H9 (cell line): ENCODE results near the gene SH3TC2. TPM values are rescaled to one million over a fixed set of nuclear protein-coding genes. Genes with fewer than 3 reads are reported as not detected.

Experiments
- DNase-seq: peaks from one replicate; pipeline ENCODE4 v3.0.0-alpha.2; 2017
- H2AFZ ChIP-seq: one replicate; pipeline ENCODE4 v1.6.1; 2013; ENCODE audit warnings: mild to moderate bottlenecking, low read length, control low read depth, moderate library complexity
- H2AK5ac ChIP-seq: 2 replicates; pipeline ENCODE4 v1.6.1; 2013; ENCODE audit warnings: low read length, control low read depth, mixed read lengths; ENCODE audit not compliant: insufficient read length
- H2BK120ac ChIP-seq: one replicate; pipeline ENCODE4 v1.6.1; 2013; ENCODE audit warnings: low read depth, mild to moderate bottlenecking, low read length, control low read depth, inconsistent platforms; ENCODE audit not compliant: poor library complexity, severe bottlenecking
- H2BK12ac ChIP-seq: 2 replicates; pipeline ENCODE4 v1.6.1; 2013; ENCODE audit warnings: low read length, control low read depth, mixed read lengths, low read depth; ENCODE audit not compliant: insufficient read length
- H2BK15ac ChIP-seq: 2 replicates; pipeline ENCODE4 v1.6.1; 2013; ENCODE audit warnings: low read depth, low read length, control low read depth
- H2BK20ac ChIP-seq: one replicate; pipeline ENCODE4 v1.6.1; 2013; ENCODE audit warnings: low read depth, mild to moderate bottlenecking, low read length, control low read depth, inconsistent platforms; ENCODE audit not compliant: poor library complexity, severe bottlenecking
- H2BK5ac ChIP-seq: 2 replicates; pipeline ENCODE4 v1.6.1; 2013; ENCODE audit warnings: low read length, control low read depth, mixed read lengths; ENCODE audit not compliant: insufficient read length
- H3K14ac ChIP-seq: 2 replicates; pipeline ENCODE4 v1.6.1; 2013; ENCODE audit warnings: low read length, control low read depth; ENCODE audit not compliant: insufficient read depth
- H3K18ac ChIP-seq: 2 replicates; pipeline ENCODE4 v1.6.1; 2013; ENCODE audit warnings: low read depth, mild to moderate bottlenecking, mixed read lengths, low read length, control low read depth; ENCODE audit not compliant: insufficient read length
- H3K23ac ChIP-seq: 2 replicates; pipeline ENCODE4 v1.6.1; 2013; ENCODE audit warnings: low read length, control low read depth, mixed read lengths, low read depth; ENCODE audit not compliant: insufficient read length
- H3K23me2 ChIP-seq: 2 replicates; pipeline ENCODE4 v1.6.1; 2013; ENCODE audit warnings: low read depth, mild to moderate bottlenecking, mixed read lengths, low read length, control low read depth; ENCODE audit not compliant: insufficient read length, poor library complexity, severe bottlenecking
- H3K27ac ChIP-seq: 2 replicates; pipeline ENCODE4 v1.5.1; 2013; ENCODE audit warnings: low read length, control low read depth, mixed read lengths, low read depth; ENCODE audit not compliant: insufficient read length
- H3K27me3 ChIP-seq: 2 replicates; pipeline ENCODE4 v1.6.1; 2013; ENCODE audit warnings: low read length, control low read depth, inconsistent platforms; ENCODE audit not compliant: insufficient read depth
- H3K4ac ChIP-seq: 2 replicates; pipeline ENCODE4 v1.6.1; 2013; ENCODE audit warnings: low read depth, mild to moderate bottlenecking, control low read depth, inconsistent platforms, low read length, moderate library complexity
- H3K4me1 ChIP-seq: 2 replicates; pipeline ENCODE4 v1.6.1; 2013; ENCODE audit warnings: low read length, control low read depth, inconsistent platforms; ENCODE audit not compliant: insufficient read depth
- H3K4me2 ChIP-seq: 2 replicates; pipeline ENCODE4 v1.6.1; 2013; ENCODE audit warnings: low read length, control low read depth, mixed read lengths; ENCODE audit not compliant: insufficient read length, insufficient read depth
- H3K56ac ChIP-seq: 2 replicates; pipeline ENCODE4 v1.6.1; 2013; ENCODE audit warnings: low read depth, mild to moderate bottlenecking, mixed read lengths, low read length, control low read depth; ENCODE audit not compliant: insufficient read length
- H3K79me1 ChIP-seq: 2 replicates; pipeline ENCODE4 v1.6.1; 2013; ENCODE audit warnings: low read depth, mild to moderate bottlenecking, moderate library complexity, low read length, control low read depth, inconsistent platforms; ENCODE audit not compliant: insufficient read depth, poor library complexity, severe bottlenecking
- H3K79me2 ChIP-seq: 2 replicates; pipeline ENCODE4 v1.6.1; 2013; ENCODE audit warnings: low read length, control low read depth, inconsistent platforms; ENCODE audit not compliant: insufficient read depth
- H3K9ac ChIP-seq: 2 replicates; pipeline ENCODE4 v1.6.1; 2013; ENCODE audit warnings: low read length, control low read depth, mixed read lengths; ENCODE audit not compliant: insufficient read length; ENCODE audit errors: extremely low read depth
- H3K9me3 ChIP-seq: one replicate; pipeline ENCODE4 v1.6.1; 2013; ENCODE audit warnings: low read depth, low read length, inconsistent platforms; ENCODE audit not compliant: control insufficient read depth
- H3T11ph ChIP-seq: one replicate; pipeline ENCODE4 v1.6.1; 2013; ENCODE audit warnings: mild to moderate bottlenecking, low read length, control low read depth, inconsistent platforms
- H4K20me1 ChIP-seq: one replicate; pipeline ENCODE4 v1.6.1; 2013; ENCODE audit not compliant: control insufficient read depth, insufficient read length, insufficient read depth
- H4K5ac ChIP-seq: 2 replicates; pipeline ENCODE4 v1.6.1; 2013; ENCODE audit warnings: low read depth, mild to moderate bottlenecking, mixed read lengths, low read length, control low read depth; ENCODE audit not compliant: insufficient read length
- H4K8ac ChIP-seq: replicated peaks from 2 replicates; pipeline ENCODE4 v1.6.1; 2013; ENCODE audit warnings: low read length, control low read depth, mixed read lengths, low read depth; ENCODE audit not compliant: insufficient read length
- H4K91ac ChIP-seq: 2 replicates; pipeline ENCODE4 v1.6.1; 2013; ENCODE audit warnings: low read depth, mild to moderate bottlenecking, moderate library complexity, mixed read lengths, low read length, control low read depth; ENCODE audit not compliant: insufficient read length
- H3K27ac Mint-ChIP-seq, 3 experiments: 2 replicates in 2 of 3; 3 replicates in 1 of 3; pipeline ENCODE4 v1.8.0; 2020 to 2021; ENCODE audit warnings: mixed read lengths in 3 of 3, mild to moderate bottlenecking in 1 of 3, moderate library complexity in 1 of 3
- H3K27me3 Mint-ChIP-seq: 2 replicates; pipeline ENCODE4 v1.8.0; 2021; ENCODE audit warnings: low read depth, mild to moderate bottlenecking, moderate library complexity, mixed read lengths
- H3K36me3 Mint-ChIP-seq, 3 experiments: 2 replicates in 2 of 3; 3 replicates in 1 of 3; pipeline ENCODE4 v1.8.0; 2020 to 2021; ENCODE audit warnings: low read depth in 3 of 3, mixed read lengths in 3 of 3; ENCODE audit not compliant: insufficient read depth in 1 of 3
- H3K4me1 Mint-ChIP-seq, 2 experiments: 2 replicates each; pipeline ENCODE4 v1.8.0; 2020; ENCODE audit warnings: mixed read lengths in 2 of 2
- H3K4me3 Mint-ChIP-seq, 2 experiments: 2 replicates in 1 of 2; 3 replicates in 1 of 2; pipeline ENCODE4 v1.8.0; 2020 to 2021; ENCODE audit warnings: mild to moderate bottlenecking in 2 of 2, mixed read lengths in 2 of 2, moderate library complexity in 1 of 2
- H3K9me3 Mint-ChIP-seq, 2 experiments: 2 replicates in 1 of 2; 3 replicates in 1 of 2; pipeline ENCODE4 v1.8.0; 2020; ENCODE audit warnings: mild to moderate bottlenecking in 2 of 2, mixed read lengths in 2 of 2, moderate library complexity in 1 of 2
- CTCF ChIP-seq: fragments of 200-600 bp; sonication (generic); conservative IDR thresholded peaks from 3 replicates; pipeline ENCODE4 v1.8.0; 2021; ENCODE audit warnings: antibody characterized with exemption, mild to moderate bottlenecking
- WGBS: extraction: QIAGEN DNeasy Blood & Tissue Kit; methylation state at CpG from one replicate; pipeline ENCODE4 v1.1.7; 2013; ENCODE audit warnings: missing lambda C conversion rate, low lambda C conversion rate, mixed read lengths; ENCODE audit not compliant: insufficient read length; ENCODE audit errors: extremely low coverage; 5-methylcytosine and 5-hydroxymethylcytosine counted together
- total RNA-seq: library from RNA; stranded (reverse); gene quantifications from 2 replicates; pipeline ENCODE4 v1.2.1, GENCODE V29; 2021

Gene SH3TC2
- total RNA-seq, 1 experiment from 2014 or later = not detected

GRCh38 chr5:149071216-149071615 lies 8.4 kb upstream of the SH3TC2 start:
- Histone ChIP-seq H3K27ac (no peak overlapping the region), H4K8ac (no peak overlapping the region), H2BK12ac (no peak overlapping the region), H3K56ac (no peak overlapping the region), H4K5ac (no peak overlapping the region), H3K4me2 (no peak overlapping the region), H3K23me2 (no peaks in the 10 kb centered on the region), H3K9ac (no peak overlapping the region), H3K4ac (no peak overlapping the region), H4K91ac (no peak overlapping the region), H2BK5ac (no peak overlapping the region), H2AK5ac (no peak overlapping the region), H3K4me1 (no peaks in the 10 kb centered on the region), H3K18ac (no peak overlapping the region), H4K20me1 (no peaks in the 10 kb centered on the region), H3K14ac (no peak overlapping the region), H3K79me1 (no peaks in the 10 kb centered on the region), H3K27me3 (no peaks in the 10 kb centered on the region), H2BK15ac (no peak overlapping the region), H3K79me2 (no peaks in the 10 kb centered on the region), H2BK120ac (no peak overlapping the region), H3K23ac (no peak overlapping the region), H3T11ph (no peak overlapping the region), H3K9me3 (no peaks in the 10 kb centered on the region), H2AFZ (no peak overlapping the region), H2BK20ac (no peak overlapping the region)
- no CpG with 5 or more reads among the region's 1 CpG for WGBS
- H3K27ac Mint-ChIP-seq = no peak overlapping the region
- no peak for TF ChIP-seq CTCF
- H3K36me3 Mint-ChIP-seq = no peaks in the 10 kb centered on the region
- DNase-seq = no peak
- H3K4me1 Mint-ChIP-seq = peaks cover 2 to 6% of the 10 kb centered on the region in 2 experiments; a peak in 3 of 4 replicates
- no peaks in the 10 kb centered on the region; a peak in 1 of 5 replicates for H3K9me3 Mint-ChIP-seq
- no peak overlapping the region for H3K4me3 Mint-ChIP-seq
- H3K27me3 Mint-ChIP-seq = peaks cover 2% of the 10 kb centered on the region; the same call in 1 of the 2 replicates
